T-helper 22 cell (primary cell): ENCODE results near the gene CUX1.
"Not testable (repeated sequence)": the region's sequence is repeated elsewhere in the genome, so short reads cannot be mapped to it uniquely, and the experiment has no call there.

Source experiments
- DNase-seq: peaks from one replicate; pipeline ENCODE4 v3.0.0-alpha.2; 2020; ENCODE audit warnings: low read depth

The CUX1 gene

GRCh38 chr7:101984133-101984879 is 166.9 kb downstream of the CUX1 start:
- DNase-seq: no peak

- no peak for DNase-seq
Measured at GRCh38 chr7:101985057-101985902, 167.9 kb downstream of the CUX1 start.

- DNase-seq: no peak
Measured at GRCh38 chr7:101985903-101986734, 168.7 kb downstream of the CUX1 start.

- no peak for DNase-seq
Measured at GRCh38 chr7:101987494-101987893, 170.1 kb downstream of the CUX1 start.

- DNase-seq: not testable (repeated sequence)
Measured at GRCh38 chr7:101988060-101988459, 170.6 kb downstream of the CUX1 start.

GRCh38 chr7:101988513-101988912 is 171.1 kb downstream of the CUX1 start:
- DNase-seq: no peak

- DNase-seq: no peak
Measured at GRCh38 chr7:101989101-101989500, 171.7 kb downstream of the CUX1 start.

GRCh38 chr7:101990811-101991418 is 173.5 kb downstream of the CUX1 start:
- no peak for DNase-seq

- DNase-seq: no peak
Measured at GRCh38 chr7:101991860-101992259, 174.4 kb downstream of the CUX1 start.

GRCh38 chr7:101993311-101993710 is 175.9 kb downstream of the CUX1 start:
- no peak for DNase-seq

- no peak for DNase-seq
Measured at GRCh38 chr7:101995121-101995520, 177.7 kb downstream of the CUX1 start.

- no peak for DNase-seq
Measured at GRCh38 chr7:101996131-101996691, 178.8 kb downstream of the CUX1 start.

GRCh38 chr7:101996876-101997275 is 179.4 kb downstream of the CUX1 start:
- no peak for DNase-seq

- DNase-seq: no peak
Measured at GRCh38 chr7:101998029-101998905, 180.8 kb downstream of the CUX1 start.

GRCh38 chr7:101998906-101999240 is 181.4 kb downstream of the CUX1 start:
- no peak for DNase-seq

GRCh38 chr7:101999393-101999792 is 182.0 kb downstream of the CUX1 start:
- no peak for DNase-seq

GRCh38 chr7:102000123-102000522 is 182.7 kb downstream of the CUX1 start:
- no peak for DNase-seq

- no peak for DNase-seq
Measured at GRCh38 chr7:102004229-102004628, 186.8 kb downstream of the CUX1 start.

- DNase-seq: no peak
Measured at GRCh38 chr7:102004848-102005247, 187.4 kb downstream of the CUX1 start.

- no peak for DNase-seq
Measured at GRCh38 chr7:102005933-102006480, 188.6 kb downstream of the CUX1 start.
